GM21723 (cell line): Measurements from ENCODE around the gene LNX2.
A peak's percentile ranks its signal among the peaks of the same experiment; 100 is the strongest.
"Not testable (repeated sequence)": the region's sequence is repeated elsewhere in the genome, so short reads cannot be mapped to it uniquely, and the experiment has no call there.

Source experiments
- ATAC-seq: cut with Tn5 transposase; IDR thresholded peaks from one replicate; pipeline ENCODE4 v1.9.1; 2021; ENCODE audit warnings: mild to moderate bottlenecking, moderate library complexity; ENCODE audit not compliant: unreplicated experiment

Gene LNX2

DNA sequence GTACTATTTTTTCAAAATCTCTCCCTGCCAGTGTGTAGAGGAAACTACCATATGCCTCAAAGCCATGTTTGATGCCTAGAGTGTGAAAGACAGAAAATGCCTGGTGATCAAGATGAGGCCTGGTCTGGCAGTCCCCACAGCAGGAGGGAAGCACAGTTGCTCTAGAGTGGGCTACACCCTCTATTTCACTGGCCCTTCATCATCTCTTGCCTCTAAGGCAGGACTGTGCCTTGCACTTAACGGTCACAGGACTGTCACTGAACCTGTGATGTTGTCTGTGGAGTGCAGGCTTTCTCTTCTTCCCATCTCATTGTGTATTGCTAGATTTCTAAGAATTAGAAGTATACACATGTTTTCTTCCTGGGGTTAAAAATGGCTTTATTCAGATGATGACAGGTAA, 17.7 kb upstream of the LNX2 start:
- ATAC-seq: no peak

DNA sequence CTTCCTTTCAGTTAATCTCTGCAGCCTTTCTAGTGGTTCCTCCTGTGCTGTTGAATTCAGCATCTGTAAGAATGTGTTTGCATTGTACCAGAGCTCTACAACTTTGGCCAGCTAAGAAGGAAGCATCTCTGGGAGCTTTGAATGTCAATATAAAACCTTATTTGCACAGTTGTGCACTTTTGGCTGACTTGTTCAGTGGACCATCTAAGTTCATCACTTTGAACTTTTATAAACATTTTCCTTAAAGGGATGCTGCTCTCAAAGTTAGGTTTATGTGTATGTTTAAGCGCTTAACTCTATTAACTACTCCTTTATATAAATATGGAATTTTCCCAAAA, 16.9 kb upstream of the LNX2 start:
- ATAC-seq: no peak

DNA sequence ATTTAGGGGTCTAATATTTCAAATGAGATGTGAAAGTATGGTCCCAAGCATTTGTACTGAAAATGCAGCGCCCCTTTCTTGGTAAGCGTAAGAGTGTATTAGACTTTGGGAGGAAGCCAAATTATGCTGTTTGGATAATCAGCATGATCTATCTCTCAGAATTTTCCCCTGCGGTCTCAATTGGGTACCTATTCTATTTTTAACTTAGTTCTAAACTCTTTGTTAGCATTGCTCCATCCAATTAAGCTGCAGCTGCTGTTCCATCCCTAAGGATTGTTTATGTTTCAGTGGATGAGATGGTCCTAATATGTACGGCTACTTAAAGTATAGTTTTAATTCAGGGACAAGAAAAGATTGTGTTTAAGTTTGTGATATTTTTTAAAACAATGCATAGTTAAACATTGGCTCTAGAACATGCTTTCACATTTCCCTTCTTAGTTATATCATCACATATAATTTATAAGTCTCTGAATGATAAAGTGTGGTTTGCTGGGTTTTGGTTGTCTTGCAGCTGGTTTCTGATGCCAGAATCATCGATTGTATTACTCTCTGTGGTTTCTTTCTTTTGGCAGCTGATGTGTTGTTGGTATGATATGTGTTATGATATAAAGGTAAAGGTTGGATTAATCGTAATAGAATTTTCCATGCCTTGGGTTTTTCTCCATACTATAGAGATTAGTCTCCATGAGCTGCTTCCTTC, 16.4 kb upstream of the LNX2 start:
- ATAC-seq: no peak

- ATAC-seq: no peak
These were observed 14.9 kb upstream of the LNX2 start for GRCh38 chr13:27635266-27635665.

GRCh38 chr13:27634791-27635190, 14.5 kb upstream of the LNX2 start:
- ATAC-seq: no peak

- no peak for ATAC-seq
These were observed 13.9 kb upstream of the LNX2 start for GRCh38 chr13:27634231-27634630.

DNA sequence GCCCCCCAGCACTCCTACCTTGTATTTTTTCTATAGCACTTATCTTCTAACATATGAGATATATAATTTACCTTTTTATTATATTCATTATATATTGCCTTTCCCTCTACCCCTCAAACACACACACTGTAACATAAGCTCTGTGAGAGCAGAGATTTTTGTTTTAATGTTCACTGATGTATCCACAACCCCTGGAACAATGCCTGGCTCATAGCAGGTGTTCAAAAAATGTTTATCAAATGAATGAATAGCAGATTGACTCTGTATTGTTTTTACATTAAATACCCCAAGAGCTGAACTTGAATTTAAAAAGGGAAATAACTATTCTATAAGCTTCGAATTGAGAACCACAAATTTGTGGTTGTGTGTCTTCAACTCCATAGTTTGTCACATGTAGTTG, 12.3 kb upstream of the LNX2 start:
- no peak for ATAC-seq

- ATAC-seq: no peak
These were observed 11.9 kb upstream of the LNX2 start for GRCh38 chr13:27632214-27632613.

DNA sequence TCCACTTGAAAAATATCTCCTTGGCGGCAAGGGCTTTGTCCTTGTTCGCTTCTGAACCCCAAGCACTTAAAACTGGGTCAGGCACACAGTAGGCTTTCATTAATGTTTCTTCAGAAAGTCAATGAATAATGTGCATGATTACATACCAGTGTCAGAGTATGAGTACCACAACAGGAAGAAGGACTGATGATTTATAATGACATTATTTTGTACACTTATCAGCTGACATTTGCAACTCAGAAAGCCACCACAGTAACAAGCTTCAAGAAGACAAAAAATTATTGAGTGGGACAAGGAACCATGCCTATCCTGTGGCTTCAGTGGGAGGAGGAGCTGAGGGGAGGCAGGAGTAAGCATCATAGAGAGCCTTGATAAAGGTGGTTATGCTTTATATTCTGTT, 11.3 kb upstream of the LNX2 start:
- no peak for ATAC-seq

DNA sequence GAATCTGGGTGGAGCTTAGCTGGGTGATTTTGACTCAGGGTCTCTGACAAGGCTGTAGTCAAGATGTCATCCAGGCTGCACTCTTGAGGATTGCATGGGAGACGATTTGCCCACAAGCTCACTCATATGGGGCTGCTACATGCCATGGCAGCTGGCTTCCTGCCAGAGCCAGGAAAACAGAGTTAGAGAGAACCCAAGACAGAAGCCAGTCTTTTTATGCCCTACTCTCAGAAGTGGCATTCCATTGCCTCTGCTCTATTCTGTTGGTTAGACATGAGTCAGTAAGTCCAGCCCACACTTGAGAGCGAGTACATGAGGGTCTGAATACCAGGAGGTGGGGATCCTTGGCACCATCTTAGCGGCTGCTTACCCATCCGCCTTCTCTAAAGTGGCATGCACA, 10.8 kb upstream of the LNX2 start:
- no peak for ATAC-seq

DNA sequence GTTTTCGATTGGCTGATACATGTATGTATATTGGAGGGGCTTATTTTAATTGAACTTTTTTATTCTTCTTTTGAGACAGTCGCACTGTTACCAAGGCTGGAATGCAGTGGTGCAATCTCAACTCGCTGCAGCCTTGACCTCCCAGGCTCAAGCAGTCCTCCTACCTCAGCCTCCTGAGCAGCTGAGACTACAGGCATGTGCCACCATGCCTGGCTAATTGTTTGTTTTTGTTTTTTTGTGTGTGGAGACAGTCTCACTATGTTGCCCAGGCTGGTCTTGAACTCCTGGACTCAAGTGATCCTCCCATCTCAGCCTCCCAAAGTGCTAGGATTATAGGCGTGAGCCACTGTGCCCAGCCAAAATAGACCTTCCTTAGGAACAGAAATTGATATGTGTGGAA, 8.4 kb upstream of the LNX2 start:
- not testable (repeated sequence) for ATAC-seq

DNA sequence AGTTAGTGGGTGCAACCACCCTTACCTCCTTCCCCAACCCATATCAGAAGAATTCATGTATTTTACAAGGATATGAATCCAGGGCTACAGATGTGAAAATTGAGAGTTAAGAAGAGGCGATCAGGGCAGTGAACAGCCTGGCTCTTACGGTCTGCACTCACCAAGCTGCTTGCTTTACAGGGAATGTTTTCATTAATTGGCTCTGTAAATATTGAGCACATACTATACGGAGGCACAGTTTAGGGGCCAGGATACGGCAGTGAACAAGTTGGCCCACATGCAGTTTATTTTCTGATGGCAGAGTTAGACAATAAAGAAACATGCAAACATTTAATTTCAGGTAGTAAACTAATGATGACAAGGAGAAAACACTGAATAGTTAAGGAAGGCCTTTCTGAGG, 7.8 kb upstream of the LNX2 start:
- ATAC-seq: no peak

- ATAC-seq: no peak
These were observed 7.1 kb upstream of the LNX2 start for GRCh38 chr13:27627380-27627779.

GRCh38 chr13:27625839-27626238, 5.5 kb upstream of the LNX2 start:
- ATAC-seq: no peak

GRCh38 chr13:27624071-27624470, 3.7 kb upstream of the LNX2 start:
- ATAC-seq: no peak

DNA sequence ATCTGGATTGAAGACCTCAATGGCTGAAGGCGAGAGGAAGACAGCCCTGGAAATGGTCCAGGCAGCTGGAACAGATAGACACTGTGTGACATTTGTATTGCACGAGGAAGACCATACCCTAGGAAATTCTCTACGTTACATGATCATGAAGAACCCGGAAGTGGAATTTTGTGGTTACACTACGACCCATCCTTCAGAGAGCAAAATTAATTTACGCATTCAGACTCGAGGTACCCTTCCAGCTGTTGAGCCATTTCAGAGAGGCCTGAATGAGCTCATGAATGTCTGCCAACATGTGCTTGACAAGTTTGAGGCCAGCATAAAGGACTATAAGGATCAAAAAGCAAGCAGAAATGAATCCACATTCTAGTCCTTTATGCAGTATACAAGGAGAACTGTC, 2.6 kb upstream of the LNX2 start:
- ATAC-seq: no peak

DNA sequence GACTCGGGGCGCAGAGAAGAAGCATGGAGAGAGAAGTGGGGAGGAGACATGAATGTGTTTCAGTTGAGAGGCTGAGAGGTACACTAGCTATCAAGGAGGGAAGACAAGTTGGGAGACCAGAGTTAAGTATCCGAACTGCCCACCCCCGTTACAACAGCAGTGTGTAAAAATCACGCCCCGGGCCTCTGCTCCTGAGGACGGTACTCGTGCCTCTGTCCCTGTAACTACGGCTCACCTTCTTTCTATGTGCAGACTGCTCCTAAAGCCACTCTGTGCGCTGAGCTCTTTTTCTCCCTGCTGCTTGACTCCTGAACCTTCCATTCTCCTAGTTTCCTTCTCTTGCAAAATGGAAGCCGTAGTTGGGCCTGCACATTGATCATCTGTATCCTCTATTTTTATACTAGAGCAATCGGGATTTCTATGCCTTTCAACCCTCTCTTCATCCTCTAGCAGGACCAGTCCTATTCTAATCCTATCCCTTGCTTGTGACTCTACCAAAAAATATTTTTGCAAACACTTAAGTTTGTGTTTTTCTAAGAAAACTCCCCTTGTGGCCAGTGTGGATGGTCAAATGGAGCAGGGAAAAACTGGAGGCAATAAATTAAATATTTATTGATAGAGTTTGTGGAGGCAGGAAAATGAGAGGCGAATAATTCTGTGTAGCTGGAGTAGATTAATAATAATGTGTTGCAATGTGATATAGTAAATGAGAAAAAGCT, 1.9 kb upstream of the LNX2 start:
- ATAC-seq: no peak

GRCh38 chr13:27621366-27622101, 1.2 kb upstream of the LNX2 start, which contains the start of gene POLR1D:
TSS of gene POLR1D (plus strand) at chr13:27621892. CDS start at chr13:27621984, 92 bp downstream.
- peak; percentile 55 for ATAC-seq

GRCh38 chr13:27621116-27621365, 712 bp upstream of the LNX2 start:
- no peak for ATAC-seq

- peak; percentile 37 for ATAC-seq
These were observed 477 bp downstream of the LNX2 start for GRCh38 chr13:27619728-27620376.

- no peak for ATAC-seq
These were observed 1.1 kb downstream of the LNX2 start for GRCh38 chr13:27619093-27619727.
